Ecto neural progenitor cell (in vitro differentiated cells): Measurements from ENCODE around the gene WDFY2.
"Not testable (repeated sequence)": the region's sequence is repeated elsewhere in the genome, so short reads cannot be mapped to it uniquely, and the experiment has no call there.

ENCODE experiments used
- DNase-seq: peaks from one replicate; pipeline ENCODE4 v3.0.0-alpha.2; 2018; ENCODE audit warnings: low spot score

Gene WDFY2

GRCh38 chr13:51632591-51633362 is 48.5 kb downstream of the WDFY2 start:
- DNase-seq: peak; percentile 77

GRCh38 chr13:51635137-51635878 is 51.0 kb downstream of the WDFY2 start:
- DNase-seq: no peak

- DNase-seq: no peak
These were observed 52.2 kb downstream of the WDFY2 start for GRCh38 chr13:51636349-51636890.

- peak; percentile 56 for DNase-seq
These were observed 53.6 kb downstream of the WDFY2 start for GRCh38 chr13:51637852-51638215.

- DNase-seq: no peak
These were observed 54.1 kb downstream of the WDFY2 start for GRCh38 chr13:51638216-51638871.

- no peak for DNase-seq
These were observed 54.9 kb downstream of the WDFY2 start for GRCh38 chr13:51639171-51639570.

GRCh38 chr13:51640696-51641095 is 56.4 kb downstream of the WDFY2 start:
- not testable (repeated sequence) for DNase-seq

- no peak for DNase-seq
These were observed 59.0 kb downstream of the WDFY2 start for GRCh38 chr13:51643105-51643881.

GRCh38 chr13:51643882-51644281 is 59.6 kb downstream of the WDFY2 start:
- DNase-seq: no peak

GRCh38 chr13:51644654-51645053 is 60.4 kb downstream of the WDFY2 start:
- no peak for DNase-seq

- no peak for DNase-seq
These were observed 60.9 kb downstream of the WDFY2 start for GRCh38 chr13:51645154-51645650.

GRCh38 chr13:51645761-51646670 is 61.8 kb downstream of the WDFY2 start:
- no peak for DNase-seq

- no peak for DNase-seq
These were observed 62.8 kb downstream of the WDFY2 start for GRCh38 chr13:51647067-51647466.

GRCh38 chr13:51652193-51652592 is 67.9 kb downstream of the WDFY2 start:
- DNase-seq: not testable (repeated sequence)

- DNase-seq: no peak
These were observed 75.2 kb downstream of the WDFY2 start for GRCh38 chr13:51659276-51660127.

GRCh38 chr13:51660813-51661212 is 76.6 kb downstream of the WDFY2 start:
- DNase-seq: no peak

- DNase-seq: no peak
These were observed 80.0 kb downstream of the WDFY2 start for GRCh38 chr13:51663973-51664957.

GRCh38 chr13:51665456-51665855 is 81.2 kb downstream of the WDFY2 start:
- no peak for DNase-seq
